K562 (cell line): ENCODE measurements around the gene ACTN3. TPM values are rescaled to one million over a fixed set of nuclear protein-coding genes. Genes with fewer than 3 reads are reported as not detected.
A peak's percentile ranks its signal among the peaks of the same experiment; 100 is the strongest.

ENCODE experiments used
- CXXC5 ChIP-seq: fragments of 250-450 bp; sonication (Bioruptor Pico); IDR thresholded peaks from 2 replicates; pipeline ENCODE4 v1.8.0; 2022; ENCODE audit warnings: inconsistent platforms, mild to moderate bottlenecking, moderate library complexity
- GATAD2B ChIP-seq: fragments of 450-650 bp; IDR thresholded peaks from 2 replicates; pipeline ENCODE4 v1.6.1; 2017; ENCODE audit warnings: mild to moderate bottlenecking, borderline replicate concordance
- HEY1 ChIP-seq: fragments of 250-450 bp; sonication (Bioruptor Pico); IDR thresholded peaks from 2 replicates; pipeline ENCODE4 v1.5.0; 2020; ENCODE audit warnings: mild to moderate bottlenecking, moderate library complexity, borderline replicate concordance
- HMG20B ChIP-seq: fragments of 250-450 bp; sonication (Bioruptor Pico); IDR thresholded peaks from 2 replicates; pipeline ENCODE4 v1.5.0; 2021; ENCODE audit warnings: mild to moderate bottlenecking
- MAFF ChIP-seq: IDR thresholded peaks from 2 replicates; pipeline ENCODE4 v1.6.1; 2012; ENCODE audit warnings: low read length, improper control_type of control experiment
- NFE2L1 ChIP-seq: fragments of 450-650 bp; IDR thresholded peaks from 2 replicates; pipeline ENCODE4 v1.6.1; 2016; ENCODE audit warnings: missing genetic modification characterization, low read depth, mild to moderate bottlenecking, missing compliant biosample characterization, moderate library complexity, borderline replicate concordance
- NRF1 ChIP-seq, 2 experiments: fragments of 450-650 bp; IDR thresholded peaks in 1 of 2; conservative IDR thresholded peaks in 1 of 2; 2 replicates each; pipeline ENCODE4 v1.6.1; 2014; ENCODE audit warnings: mild to moderate bottlenecking in 2 of 2
- POLR2H ChIP-seq: IDR thresholded peaks from 2 replicates; pipeline ENCODE4 v1.6.1; 2016; ENCODE audit warnings: missing genetic modification characterization, low read depth, mild to moderate bottlenecking, control low read depth, missing compliant biosample characterization, moderate library complexity
- RAD21 ChIP-seq, 2 experiments: fragments of 250-450 bp in 1 of 2; fragments of 450-650 bp in 1 of 2; sonication (Bioruptor Pico) in 1 of 2; formaldehyde crosslinking in 1 of 2; IDR thresholded peaks in 1 of 2; conservative IDR thresholded peaks in 1 of 2; 2 replicates each; pipeline versions ENCODE4 v1.4.0 to v1.8.0; 2020 to 2022; ENCODE audit warnings: mild to moderate bottlenecking in 2 of 2, moderate library complexity in 1 of 2
- RB1 ChIP-seq: fragments of 450-650 bp; IDR thresholded peaks from 2 replicates; pipeline ENCODE4 v1.6.1; 2017; ENCODE audit warnings: low read depth, mild to moderate bottlenecking
- SMARCE1 ChIP-seq: fragments of 450-650 bp; IDR thresholded peaks from 2 replicates; pipeline ENCODE4 v1.7.1; 2016; ENCODE audit warnings: mild to moderate bottlenecking
- TAF1 ChIP-seq: IDR thresholded peaks from 2 replicates; pipeline ENCODE4 v1.6.1; 2011; ENCODE audit warnings: mild to moderate bottlenecking, low read length, moderate library complexity; ENCODE audit not compliant: insufficient read depth, control insufficient read depth, severe bottlenecking; ENCODE audit errors: extremely low read depth
- WHSC1 ChIP-seq: IDR thresholded peaks from one replicate; pipeline ENCODE4 v1.6.1; 2012; ENCODE audit warnings: low read length, control low read depth, inconsistent platforms
- ZNF197 ChIP-seq: fragments of 200-800 bp; sonication (Bioruptor generic); IDR thresholded peaks from 2 replicates; pipeline ENCODE4 v1.6.1; 2016; ENCODE audit warnings: low read depth, missing genetic modification characterization, missing compliant biosample characterization
- ZNF316 ChIP-seq: fragments of 450-650 bp; IDR thresholded peaks from 2 replicates; pipeline ENCODE4 v1.6.1; 2016
- polyA plus RNA-seq, 8 experiments: library from polyadenylated mRNA; depleted of rRNA in 4 of 8; stranded (reverse) in 5 of 8; unstranded in 3 of 8; fragments of >200 nt; fragmentation: Nextera tagmentation in 2 of 8; fragmentation: Illumina TruSeq in 1 of 8; extraction: Ambion mirVana in 2 of 8; extraction: Trizol in 1 of 8; gene quantifications; 2 replicates each; pipeline versions ENCODE4 v1.2.1 to v1.2.3, GENCODE V29; 2011 to 2014; ENCODE audit warnings: inconsistent platforms in 1 of 8, missing spikeins in 1 of 8
- total RNA-seq, 7 experiments: library from RNA; depleted of rRNA in 6 of 7; stranded (reverse); fragments of >200 nt in 6 of 7; fragmentation: Illumina TruSeq in 2 of 7; extraction: Trizol in 2 of 7; gene quantifications; 2 replicates each; pipeline versions ENCODE4 v1.2.1 to v1.2.3, GENCODE V29; 2011 to 2021; ENCODE audit warnings: low replicate concordance in 1 of 7
- TF ChIP-seq, protein P1 (sequence below): sonication (generic); formaldehyde crosslinking; IDR thresholded peaks from 2 replicates; pipeline ENCODE4 v1.8.0; 2022; ENCODE audit warnings: missing genetic modification reagents, mild to moderate bottlenecking, moderate library complexity, borderline replicate concordance
- TF ChIP-seq, protein P2 (sequence below): sonication (generic); IDR thresholded peaks from 2 replicates; pipeline ENCODE4 v1.6.1; 2016
- TF ChIP-seq, protein P3 (sequence below): fragments of 450-650 bp; formaldehyde crosslinking; IDR thresholded peaks from 2 replicates; pipeline ENCODE4 v1.4.0; 2020; ENCODE audit warnings: mild to moderate bottlenecking, moderate library complexity
- TF ChIP-seq, protein P4 (sequence below): sonication (generic); formaldehyde crosslinking; IDR thresholded peaks from 2 replicates; pipeline ENCODE4 v1.8.1; 2022; ENCODE audit warnings: missing genetic modification reagents
- TF ChIP-seq, protein P5 (sequence below), 2 experiments: IDR thresholded peaks; 2 replicates each; pipeline ENCODE4 v1.6.1; 2011; ENCODE audit warnings: borderline replicate concordance in 1 of 2, control low read depth in 1 of 2, low read depth in 1 of 2, low read length in 1 of 2, mild to moderate bottlenecking in 1 of 2, mixed read lengths in 1 of 2, moderate library complexity in 1 of 2; ENCODE audit not compliant: insufficient read depth in 1 of 2, insufficient read length in 1 of 2, poor library complexity in 1 of 2, severe bottlenecking in 1 of 2; ENCODE audit errors: extremely low read depth in 1 of 2

Gene ACTN3
- total and polyA plus RNA-seq, 9 of the 15 experiments (the other 6 are each of a cell fraction or from before 2014, with no cell fraction given) = not detected

DNA sequence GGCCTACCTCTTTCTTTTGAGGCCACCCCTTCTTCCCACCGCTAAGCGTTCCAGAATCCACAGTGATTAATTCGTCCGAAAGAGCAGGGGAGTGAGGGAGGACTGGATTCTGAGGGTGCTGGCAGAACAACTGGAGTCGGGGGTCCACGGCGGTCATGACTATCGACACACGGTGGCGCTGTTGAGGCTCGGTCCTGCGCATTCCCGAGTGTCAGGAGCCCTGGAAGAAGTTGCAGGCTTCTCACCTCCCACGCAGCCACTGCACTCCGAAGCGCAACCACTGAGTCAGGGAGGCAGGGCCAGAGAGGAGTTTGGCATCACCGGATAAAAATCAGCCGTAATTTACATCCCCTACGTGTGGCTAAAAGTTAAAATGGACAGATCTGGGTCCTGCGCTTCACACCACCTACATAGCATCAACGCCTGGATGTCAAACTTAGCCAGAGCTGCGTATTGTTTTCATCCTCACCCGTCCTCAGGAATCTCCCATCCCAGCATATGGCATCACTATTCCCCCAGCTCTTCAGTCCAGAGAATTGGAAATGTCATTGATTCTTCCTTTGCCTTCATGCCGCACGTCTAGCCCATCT lies 32.4 kb downstream of the ACTN3 start (continued):
- TF ChIP-seq, protein P1, sequence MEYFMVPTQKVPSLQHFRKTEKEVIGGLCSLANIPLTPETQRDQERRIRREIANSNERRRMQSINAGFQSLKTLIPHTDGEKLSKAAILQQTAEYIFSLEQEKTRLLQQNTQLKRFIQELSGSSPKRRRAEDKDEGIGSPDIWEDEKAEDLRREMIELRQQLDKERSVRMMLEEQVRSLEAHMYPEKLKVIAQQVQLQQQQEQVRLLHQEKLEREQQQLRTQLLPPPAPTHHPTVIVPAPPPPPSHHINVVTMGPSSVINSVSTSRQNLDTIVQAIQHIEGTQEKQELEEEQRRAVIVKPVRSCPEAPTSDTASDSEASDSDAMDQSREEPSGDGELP (CRISPR knock-in tag) = no peak; the same call in 1 of the 2 replicates
- no peak for TF ChIP-seq TAF1
- TF ChIP-seq ZNF197 (CRISPR knock-in tag) = no peak
- peak; percentile 60 to 81 for TF ChIP-seq RAD21 (CRISPR knock-in tag; conservative IDR thresholded peaks at IDR 0.05 in 1 of 2, IDR thresholded peaks at IDR 0.05 in 1 of 2)
- TF ChIP-seq WHSC1 = no peak
- no peak for TF ChIP-seq HEY1
- TF ChIP-seq HMG20B (CRISPR knock-in tag) = no peak
- TF ChIP-seq, protein P2, sequence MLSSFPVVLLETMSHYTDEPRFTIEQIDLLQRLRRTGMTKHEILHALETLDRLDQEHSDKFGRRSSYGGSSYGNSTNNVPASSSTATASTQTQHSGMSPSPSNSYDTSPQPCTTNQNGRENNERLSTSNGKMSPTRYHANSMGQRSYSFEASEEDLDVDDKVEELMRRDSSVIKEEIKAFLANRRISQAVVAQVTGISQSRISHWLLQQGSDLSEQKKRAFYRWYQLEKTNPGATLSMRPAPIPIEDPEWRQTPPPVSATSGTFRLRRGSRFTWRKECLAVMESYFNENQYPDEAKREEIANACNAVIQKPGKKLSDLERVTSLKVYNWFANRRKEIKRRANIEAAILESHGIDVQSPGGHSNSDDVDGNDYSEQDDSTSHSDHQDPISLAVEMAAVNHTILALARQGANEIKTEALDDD = no peak
- no peak for TF ChIP-seq NFE2L1 (tag)
- TF ChIP-seq GATAD2B = no peak
- peak; percentile 53 to 74 for TF ChIP-seq NRF1 (conservative IDR thresholded peaks at IDR 0.05 in 1 of 2, IDR thresholded peaks at IDR 0.05 in 1 of 2)
- TF ChIP-seq, protein P3, sequence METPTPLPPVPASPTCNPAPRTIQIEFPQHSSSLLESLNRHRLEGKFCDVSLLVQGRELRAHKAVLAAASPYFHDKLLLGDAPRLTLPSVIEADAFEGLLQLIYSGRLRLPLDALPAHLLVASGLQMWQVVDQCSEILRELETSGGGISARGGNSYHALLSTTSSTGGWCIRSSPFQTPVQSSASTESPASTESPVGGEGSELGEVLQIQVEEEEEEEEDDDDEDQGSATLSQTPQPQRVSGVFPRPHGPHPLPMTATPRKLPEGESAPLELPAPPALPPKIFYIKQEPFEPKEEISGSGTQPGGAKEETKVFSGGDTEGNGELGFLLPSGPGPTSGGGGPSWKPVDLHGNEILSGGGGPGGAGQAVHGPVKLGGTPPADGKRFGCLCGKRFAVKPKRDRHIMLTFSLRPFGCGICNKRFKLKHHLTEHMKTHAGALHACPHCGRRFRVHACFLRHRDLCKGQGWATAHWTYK (CRISPR knock-in tag) = no peak
- TF ChIP-seq, protein P4, sequence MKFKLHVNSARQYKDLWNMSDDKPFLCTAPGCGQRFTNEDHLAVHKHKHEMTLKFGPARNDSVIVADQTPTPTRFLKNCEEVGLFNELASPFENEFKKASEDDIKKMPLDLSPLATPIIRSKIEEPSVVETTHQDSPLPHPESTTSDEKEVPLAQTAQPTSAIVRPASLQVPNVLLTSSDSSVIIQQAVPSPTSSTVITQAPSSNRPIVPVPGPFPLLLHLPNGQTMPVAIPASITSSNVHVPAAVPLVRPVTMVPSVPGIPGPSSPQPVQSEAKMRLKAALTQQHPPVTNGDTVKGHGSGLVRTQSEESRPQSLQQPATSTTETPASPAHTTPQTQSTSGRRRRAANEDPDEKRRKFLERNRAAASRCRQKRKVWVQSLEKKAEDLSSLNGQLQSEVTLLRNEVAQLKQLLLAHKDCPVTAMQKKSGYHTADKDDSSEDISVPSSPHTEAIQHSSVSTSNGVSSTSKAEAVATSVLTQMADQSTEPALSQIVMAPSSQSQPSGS = no peak
- TF ChIP-seq RB1 = peak; percentile 62; the same call in 1 of the 2 replicates
- peak; percentile 37; the same call in 1 of the 2 replicates for TF ChIP-seq CXXC5 (CRISPR knock-in tag)
- TF ChIP-seq MAFF = no peak
- TF ChIP-seq ZNF316 = no peak
- no peak for TF ChIP-seq SMARCE1
- TF ChIP-seq, protein P5, sequence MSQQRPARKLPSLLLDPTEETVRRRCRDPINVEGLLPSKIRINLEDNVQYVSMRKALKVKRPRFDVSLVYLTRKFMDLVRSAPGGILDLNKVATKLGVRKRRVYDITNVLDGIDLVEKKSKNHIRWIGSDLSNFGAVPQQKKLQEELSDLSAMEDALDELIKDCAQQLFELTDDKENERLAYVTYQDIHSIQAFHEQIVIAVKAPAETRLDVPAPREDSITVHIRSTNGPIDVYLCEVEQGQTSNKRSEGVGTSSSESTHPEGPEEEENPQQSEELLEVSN (IDR thresholded peaks at IDR 0.05; ENCODE audit: borderline replicate concordance in 1 of 2, extremely low read depth in 1 of 2, insufficient read depth in 1 of 2, insufficient read length in 1 of 2, low read depth in 1 of 2, low read length in 1 of 2, poor library complexity in 1 of 2, severe bottlenecking in 1 of 2) = peak in 1 of 2 experiments; percentile 10
- TF ChIP-seq POLR2H (tag) = no peak
